Measurements from ENCODE around the gene UGGT2. TPM values are rescaled to one million over a fixed set of nuclear protein-coding genes. Genes with fewer than 3 reads are reported as not detected.
A peak's percentile ranks its signal among the peaks of the same experiment; 100 is the strongest.
"Not testable (repeated sequence)": the region's sequence is repeated elsewhere in the genome, so short reads cannot be mapped to it uniquely, and the experiment has no call there.

UGGT2 gene
- polyA plus RNA-seq, 4 donors: 39.2 to 47.3 (median 42.6) TPM

GRCh38 chr13:95805921-95806320, 247.3 kb downstream of the UGGT2 start:
- DNase-seq (ENCODE audit: low read depth in 4 of 4, low spot score in 3 of 4): peak in 1 of 4 donors; percentile 22

GRCh38 chr13:95801825-95802224, 251.4 kb downstream of the UGGT2 start:
- DNase-seq (ENCODE audit: low read depth in 4 of 4, low spot score in 3 of 4): no peak

GRCh38 chr13:95800436-95800835, 252.8 kb downstream of the UGGT2 start:
- DNase-seq (ENCODE audit: low read depth in 4 of 4, low spot score in 3 of 4): no peak

GRCh38 chr13:95797016-95797415, 256.2 kb downstream of the UGGT2 start:
- DNase-seq (ENCODE audit: low read depth in 4 of 4, low spot score in 3 of 4): no peak

GRCh38 chr13:95793781-95794180, 259.4 kb downstream of the UGGT2 start:
- no peak for DNase-seq (ENCODE audit: low read depth in 4 of 4, low spot score in 3 of 4)

GRCh38 chr13:95793018-95793555, 260.1 kb downstream of the UGGT2 start:
- DNase-seq (ENCODE audit: low read depth in 4 of 4, low spot score in 3 of 4): no peak

- no peak for DNase-seq (ENCODE audit: low read depth in 4 of 4, low spot score in 3 of 4)
These were observed 262.0 kb downstream of the UGGT2 start for GRCh38 chr13:95791084-95791722.

- DNase-seq (ENCODE audit: low read depth in 4 of 4, low spot score in 3 of 4): not testable (repeated sequence)
These were observed 263.9 kb downstream of the UGGT2 start for GRCh38 chr13:95789315-95789714.

GRCh38 chr13:95788100-95788463, 265.1 kb downstream of the UGGT2 start:
- DNase-seq (ENCODE audit: low read depth in 4 of 4, low spot score in 3 of 4): no peak

GRCh38 chr13:95787356-95788099, 265.7 kb downstream of the UGGT2 start:
- DNase-seq (ENCODE audit: low read depth in 4 of 4, low spot score in 3 of 4): no peak

- no peak for DNase-seq (ENCODE audit: low read depth in 4 of 4, low spot score in 3 of 4)
These were observed 268.3 kb downstream of the UGGT2 start for GRCh38 chr13:95784900-95785290.

GRCh38 chr13:95784161-95784899, 268.9 kb downstream of the UGGT2 start:
- no peak for DNase-seq (ENCODE audit: low read depth in 4 of 4, low spot score in 3 of 4)

- DNase-seq (ENCODE audit: low read depth in 4 of 4, low spot score in 3 of 4): no peak
These were observed 269.5 kb downstream of the UGGT2 start for GRCh38 chr13:95783747-95784146.

GRCh38 chr13:95781940-95782339, 271.3 kb downstream of the UGGT2 start:
- not testable (repeated sequence) for DNase-seq (ENCODE audit: low read depth in 4 of 4, low spot score in 3 of 4)

- no peak for DNase-seq (ENCODE audit: low read depth in 4 of 4, low spot score in 3 of 4)
These were observed 272.2 kb downstream of the UGGT2 start for GRCh38 chr13:95781016-95781415.

- DNase-seq (ENCODE audit: low read depth in 4 of 4, low spot score in 3 of 4): no peak
These were observed 273.7 kb downstream of the UGGT2 start for GRCh38 chr13:95779522-95779921.

- no peak for DNase-seq (ENCODE audit: low read depth in 4 of 4, low spot score in 3 of 4)
These were observed 281.3 kb downstream of the UGGT2 start for GRCh38 chr13:95771905-95772304.

- DNase-seq (ENCODE audit: low read depth in 4 of 4, low spot score in 3 of 4): peak in 1 of 4 donors; percentile 42
These were observed 289.6 kb downstream of the UGGT2 start for GRCh38 chr13:95763601-95764000.

GRCh38 chr13:95762626-95763025, 290.6 kb downstream of the UGGT2 start:
- not testable (repeated sequence) for DNase-seq (ENCODE audit: low read depth in 4 of 4, low spot score in 3 of 4)

GRCh38 chr13:95756072-95756471, 297.1 kb downstream of the UGGT2 start:
- DNase-seq (ENCODE audit: low read depth in 4 of 4, low spot score in 3 of 4): no peak

GRCh38 chr13:95754069-95754468, 299.1 kb downstream of the UGGT2 start:
- DNase-seq (ENCODE audit: low read depth in 4 of 4, low spot score in 3 of 4): no peak
